Measurements from ENCODE around the gene FARP1.

DNA sequence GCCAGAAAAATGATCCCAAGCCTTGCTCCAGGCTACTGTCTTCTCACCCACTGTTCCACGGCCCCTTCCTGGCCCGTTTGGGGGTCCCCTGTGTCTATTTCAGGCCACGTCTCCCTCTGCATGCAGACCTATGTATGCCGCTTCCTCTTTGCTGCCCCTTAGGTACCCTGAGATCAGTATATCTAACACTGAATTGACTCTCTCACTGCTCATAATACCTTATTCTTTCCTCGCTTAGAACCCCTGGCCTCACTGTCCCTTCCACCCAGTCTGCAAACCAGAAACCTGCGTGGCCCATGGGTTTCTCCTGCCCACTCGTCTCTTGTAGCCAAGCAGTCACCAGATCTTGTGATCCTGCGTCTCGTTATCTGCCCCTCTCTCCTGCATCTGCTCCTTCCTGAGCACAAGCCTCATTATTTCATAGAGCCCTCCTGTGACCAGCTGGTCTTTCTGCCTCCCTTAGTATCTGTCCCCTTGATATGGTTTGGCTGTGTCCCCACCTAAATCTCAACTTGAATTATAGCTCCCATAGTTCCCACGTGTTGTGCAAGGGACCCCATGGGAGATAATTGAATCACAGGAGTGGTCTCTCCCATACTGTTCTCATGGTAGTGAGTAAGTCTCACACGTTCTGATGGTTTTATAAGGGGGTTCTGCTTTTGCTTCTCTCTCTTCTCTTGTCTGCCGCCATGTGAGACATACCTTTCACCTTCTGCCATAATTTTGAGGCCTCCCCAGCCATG lies 143.1 kb downstream of the FARP1 start:
- no peak for TF ChIP-seq EZH2 (IDR thresholded peaks at IDR 0.05)
- no peak for TF ChIP-seq POLR2AphosphoS5 (IDR thresholded peaks at IDR 0.05; ENCODE audit: borderline replicate concordance, low read depth, low read length)
- no peak for TF ChIP-seq FOXP2 (optimal IDR thresholded peaks at IDR 0.05; ENCODE audit: control extremely low read depth, extremely low read length, insufficient read depth)

Data from SK-N-MC (cell line).